Measurements from ENCODE around the gene PRKN. TPM values are rescaled to one million over a fixed set of nuclear protein-coding genes. Genes with fewer than 3 reads are reported as not detected.

PRKN gene
- total and polyA plus RNA-seq, 2 experiments from 2014 or later, result 0.10 to 0.84 TPM

- Mint-ChIP-seq H3K27ac (no peak overlapping the region), H3K4me3 (no peak overlapping the region), H3K4me1 (peaks cover 4% of the 10 kb centered on the region; the same call in 2 of the 3 replicates), H3K27me3 (ENCODE audit: insufficient read depth, low read depth, poor library complexity) (peaks cover 6% of the 10 kb centered on the region), H3K36me3 (ENCODE audit: low read depth) (peaks cover 4% of the 10 kb centered on the region; the same call in 2 of the 3 replicates), H3K9me3 (peaks cover 2% of the 10 kb centered on the region; the same call in 1 of the 3 replicates)
- no peak overlapping the region for H3K27ac ChIP-seq (ENCODE audit: low read depth)
- H2AFZ ChIP-seq, result no peak overlapping the region
- H3K4me2 ChIP-seq, result no peak overlapping the region
- TF ChIP-seq EZH2 (IDR thresholded peaks at IDR 0.05; ENCODE audit: low read depth, unreplicated experiment), result no peak
- no peak for TF ChIP-seq ZNF462 (CRISPR knock-in tag; IDR thresholded peaks at IDR 0.05)
- no peak for TF ChIP-seq CREB1 (CRISPR knock-in tag; IDR thresholded peaks at IDR 0.05; ENCODE audit: low read depth)
- TF ChIP-seq JUNB (IDR thresholded peaks at IDR 0.05; ENCODE audit: unreplicated experiment), result no peak
- no peak for TF ChIP-seq CTCF (conservative IDR thresholded peaks at IDR 0.05; ENCODE audit: low read depth in 2 of 2)
- TF ChIP-seq REST (IDR thresholded peaks at IDR 0.05; ENCODE audit: unreplicated experiment), result no peak
- TF ChIP-seq ZNF331 (CRISPR knock-in tag; IDR thresholded peaks at IDR 0.05; ENCODE audit: low read depth), result no peak
- TF ChIP-seq EZH2phosphoT487 (IDR thresholded peaks at IDR 0.05; ENCODE audit: unreplicated experiment), result no peak
- no peak for TF ChIP-seq ZNF114 (CRISPR knock-in tag; IDR thresholded peaks at IDR 0.05)
- H3K4me3 ChIP-seq, result no peak overlapping the region
- peaks cover 4% of the 10 kb centered on the region; the same call in 1 of the 2 replicates for H3K9me2 ChIP-seq (ENCODE audit: insufficient read depth)
- H3K27me3 ChIP-seq (ENCODE audit: insufficient read depth), result no peaks in the 10 kb centered on the region
- H3K36me3 ChIP-seq (ENCODE audit: insufficient read depth), result no peaks in the 10 kb centered on the region
- no peak for DNase-seq (ENCODE audit: low spot score)
- H3K79me2 ChIP-seq (replicated peaks; ENCODE audit: insufficient read depth), result no peaks in the 10 kb centered on the region
- no peaks in the 10 kb centered on the region for H3K4me1 ChIP-seq (ENCODE audit: insufficient read depth)
- ATAC-seq, result no peak
- H4K20me1 ChIP-seq (replicated peaks; ENCODE audit: insufficient read depth), result no peaks in the 10 kb centered on the region
- H3F3A ChIP-seq (replicated peaks; ENCODE audit: low read depth), result no peaks in the 10 kb centered on the region
Measured at GRCh38 chr6:161489626-161490306, 1237.8 kb downstream of the PRKN start.

Measured in GM23338 (cell line).